H1 (cell line): ENCODE data around the gene LRRC25.

Experiments used
- CEBPB ChIP-seq: IDR thresholded peaks from 2 replicates; pipeline ENCODE4 v1.6.1; 2012; ENCODE audit warnings: low read depth, low read length
- JUND ChIP-seq: IDR thresholded peaks from 2 replicates; pipeline ENCODE4 v1.6.1; 2011; ENCODE audit warnings: mild to moderate bottlenecking, improper control_type of control experiment, low read length
- POLR2AphosphoS5 ChIP-seq: IDR thresholded peaks from 2 replicates; pipeline ENCODE4 v1.6.1; 2011; ENCODE audit warnings: low read depth, low read length
- RAD21 ChIP-seq, 2 experiments: IDR thresholded peaks in 1 of 2; conservative IDR thresholded peaks in 1 of 2; 2 replicates each; pipeline ENCODE4 v1.6.1; 2011; ENCODE audit warnings: low read depth in 2 of 2, low read length in 2 of 2, improper control_type of control experiment in 1 of 2, inconsistent platforms in 1 of 2, mild to moderate bottlenecking in 1 of 2, moderate library complexity in 1 of 2
- YY1 ChIP-seq: IDR thresholded peaks from 2 replicates; pipeline ENCODE4 v1.6.1; 2011; ENCODE audit warnings: low read depth, mild to moderate bottlenecking, low read length

DNA sequence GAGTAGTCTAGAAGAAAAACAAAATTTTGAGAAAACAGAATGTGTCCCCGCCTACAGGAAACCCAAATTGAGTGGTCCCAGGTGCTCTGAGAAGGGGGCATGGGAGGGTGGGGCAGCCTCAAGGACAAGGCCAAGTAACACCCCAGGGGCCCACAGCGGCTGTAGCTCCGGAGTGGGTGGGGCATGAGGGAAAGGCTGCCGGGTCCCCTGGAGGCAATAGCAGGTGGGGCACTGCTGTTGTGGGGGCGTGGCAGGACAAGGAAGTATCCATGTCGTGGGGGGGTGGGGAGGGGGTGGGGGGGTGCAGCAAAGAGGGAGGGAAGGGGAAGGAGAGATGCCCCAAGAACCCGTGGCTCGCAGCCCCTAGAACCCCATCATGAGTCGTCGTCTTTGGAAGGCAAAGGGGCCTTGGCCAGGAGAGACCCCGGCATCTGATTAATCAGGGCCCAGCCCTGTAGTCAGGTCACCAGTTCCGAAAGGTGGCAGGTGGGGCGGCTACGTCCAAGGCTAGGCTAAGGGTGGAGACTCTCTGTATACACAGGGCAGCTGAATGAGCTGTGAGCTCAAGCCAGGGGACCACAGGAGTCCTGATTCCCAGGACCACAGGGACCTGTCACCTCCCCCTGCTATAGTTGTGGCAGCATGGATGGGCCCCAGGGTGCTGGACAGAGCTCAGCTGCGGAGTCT lies 48.0 kb upstream of the LRRC25 start:
- TF ChIP-seq POLR2AphosphoS5, result no peak
- TF ChIP-seq YY1, result no peak
- TF ChIP-seq JUND, result no peak
- TF ChIP-seq CEBPB, result no peak
- TF ChIP-seq RAD21 (IDR thresholded peaks at IDR 0.05 in 1 of 2, conservative IDR thresholded peaks at IDR 0.05 in 1 of 2; ENCODE audit: low read depth in 2 of 2, low read length in 2 of 2), result no peak
